HL-60 (cell line): Measurements from ENCODE around the gene RBM39.
"Not testable (repeated sequence)": the region's sequence is repeated elsewhere in the genome, so short reads cannot be mapped to it uniquely, and the experiment has no call there.

ENCODE experiments used
- DNase-seq, 2 experiments: peaks; one replicate each; pipeline ENCODE4 v3.0.0-alpha.2; 2010 to 2020; ENCODE audit warnings: low read depth in 1 of 2, low spot score in 1 of 2
- H3K27ac ChIP-seq: fragments of 250-450 bp; sonication (Bioruptor Pico); replicated peaks from 2 replicates; pipeline ENCODE4 v1.5.1; 2020; ENCODE audit warnings: mild to moderate bottlenecking, moderate library complexity
- H3K27me3 ChIP-seq: fragments of 250-450 bp; sonication (Bioruptor Pico); 2 replicates; pipeline ENCODE4 v1.5.1; 2021; ENCODE audit warnings: mild to moderate bottlenecking, moderate library complexity; ENCODE audit not compliant: insufficient read depth, poor library complexity, severe bottlenecking
- H3K4me3 ChIP-seq: replicated peaks from 2 replicates; pipeline ENCODE4 v1.5.1; 2011; ENCODE audit warnings: mild to moderate bottlenecking, control low read depth, low read length; ENCODE audit not compliant: insufficient read depth
- CTCF ChIP-seq: IDR thresholded peaks from one replicate; pipeline ENCODE4 v1.5.1; 2011; ENCODE audit warnings: low read length, control low read depth, inconsistent platforms; ENCODE audit not compliant: insufficient read depth
- GABPA ChIP-seq: IDR thresholded peaks from 2 replicates; pipeline ENCODE4 v1.6.1; 2012; ENCODE audit warnings: low read depth
- POLR2AphosphoS5 ChIP-seq: IDR thresholded peaks from 2 replicates; pipeline ENCODE4 v1.6.1; 2012; ENCODE audit warnings: low read depth
- REST ChIP-seq: IDR thresholded peaks from 2 replicates; pipeline ENCODE4 v1.6.1; 2012; ENCODE audit warnings: low read depth; ENCODE audit not compliant: insufficient replicate concordance
- SPI1 ChIP-seq: IDR thresholded peaks from 2 replicates; pipeline ENCODE4 v1.6.1; 2012; ENCODE audit warnings: low read depth, mild to moderate bottlenecking, borderline replicate concordance

Gene RBM39

GRCh38 chr20:35788796-35789195 lies 46.7 kb upstream of the RBM39 start:
- no peak for TF ChIP-seq CTCF
- TF ChIP-seq REST, result no peak
- TF ChIP-seq SPI1, result no peak
- TF ChIP-seq POLR2AphosphoS5, result no peak
- no peak for TF ChIP-seq GABPA
- Histone ChIP-seq H3K27me3 (no peaks in the 10 kb centered on the region), H3K27ac (no peak overlapping the region), H3K4me3 (no peak overlapping the region)
- DNase-seq, result no peak

- not testable (repeated sequence) for H3K27me3 ChIP-seq, H3K4me3 ChIP-seq, H3K27ac ChIP-seq, DNase-seq
Measured at GRCh38 chr20:35785541-35785940, 43.5 kb upstream of the RBM39 start.

- DNase-seq, H3K27ac ChIP-seq: not testable (repeated sequence)
Measured at GRCh38 chr20:35783811-35784210, 41.8 kb upstream of the RBM39 start.

GRCh38 chr20:35776513-35777101 lies 34.5 kb upstream of the RBM39 start:
- TF ChIP-seq CTCF (no peak), POLR2AphosphoS5 (no peak), SPI1 (no peak), GABPA (no peak), REST (no peak)
- no peak overlapping the region for H3K27ac ChIP-seq
- no peak overlapping the region for H3K4me3 ChIP-seq
- H3K27me3 ChIP-seq, result no peaks in the 10 kb centered on the region
- no peak for DNase-seq

More at GRCh38 chr20:35783811-35784210, 41.8 kb upstream of the RBM39 start:
- H3K4me3 ChIP-seq, H3K27me3 ChIP-seq: not testable (repeated sequence)

- TF ChIP-seq GABPA (no peak), POLR2AphosphoS5 (no peak), CTCF (no peak), REST (no peak), SPI1 (no peak)
- DNase-seq, result no peak
- Histone ChIP-seq H3K27me3 (no peaks in the 10 kb centered on the region), H3K4me3 (no peak overlapping the region), H3K27ac (no peak overlapping the region)
Measured at GRCh38 chr20:35774391-35774790, 32.3 kb upstream of the RBM39 start.
